KMS-11 (cell line): ENCODE results near the gene BTN1A1.

Source experiments
- H2AFZ ChIP-seq: fragments of 200-600 bp; sonication (generic); 2 replicates; pipeline ENCODE4 v1.6.1; 2016; ENCODE audit warnings: antibody characterized with exemption, mixed run types, low read depth
- H3K27ac ChIP-seq: fragments of 200-600 bp; sonication (generic); 2 replicates; pipeline ENCODE4 v1.6.1; 2016; ENCODE audit warnings: mild to moderate bottlenecking, mixed run types
- H3K27me3 ChIP-seq: fragments of 200-600 bp; sonication (generic); 2 replicates; pipeline ENCODE4 v1.6.1; 2017; ENCODE audit warnings: mild to moderate bottlenecking, low read depth, mixed run types, moderate library complexity; ENCODE audit not compliant: insufficient read depth
- H3K36me3 ChIP-seq: fragments of 200-600 bp; sonication (generic); 2 replicates; pipeline ENCODE4 v1.6.1; 2017; ENCODE audit warnings: mild to moderate bottlenecking, mixed run types; ENCODE audit not compliant: insufficient read depth
- H3K4me1 ChIP-seq: fragments of 200-600 bp; sonication (generic); 2 replicates; pipeline ENCODE4 v1.6.1; 2016; ENCODE audit warnings: mild to moderate bottlenecking, low read depth, mixed run types; ENCODE audit not compliant: poor library complexity, severe bottlenecking
- H3K4me2 ChIP-seq: fragments of 200-600 bp; sonication (generic); 2 replicates; pipeline ENCODE4 v1.7.0; 2016; ENCODE audit warnings: mild to moderate bottlenecking, mixed run types
- H3K4me3 ChIP-seq: fragments of 200-600 bp; sonication (generic); IDR thresholded peaks from 2 replicates; pipeline ENCODE4 v1.6.1; 2017; ENCODE audit warnings: low read depth, low read length, mixed read lengths; ENCODE audit not compliant: insufficient read depth
- H3K79me2 ChIP-seq: fragments of 200-600 bp; sonication (generic); 2 replicates; pipeline ENCODE4 v1.6.1; 2016; ENCODE audit warnings: low read depth, mixed run types; ENCODE audit not compliant: insufficient read depth
- H3K9ac ChIP-seq: fragments of 200-600 bp; sonication (generic); 2 replicates; pipeline ENCODE4 v1.6.1; 2016; ENCODE audit warnings: mild to moderate bottlenecking, mixed run types
- H4K20me1 ChIP-seq: fragments of 200-600 bp; sonication (generic); 2 replicates; pipeline ENCODE4 v1.6.1; 2016; ENCODE audit warnings: mild to moderate bottlenecking, mixed run types; ENCODE audit not compliant: insufficient read depth
- TF ChIP-seq, protein P1 (sequence below): fragments of 200-600 bp; sonication (generic); conservative IDR thresholded peaks from 2 replicates; pipeline ENCODE4 v1.6.1; 2017; ENCODE audit warnings: low read depth, mild to moderate bottlenecking, antibody characterized with exemption, low read length, moderate library complexity, mixed read lengths

Gene BTN1A1

GRCh38 chr6:26483727-26484126 is 16.4 kb upstream of the BTN1A1 start:
- Histone ChIP-seq H2AFZ (no peak overlapping the region), H3K27me3 (no peaks in the 10 kb centered on the region), H3K79me2 (no peaks in the 10 kb centered on the region), H3K9ac (no peak overlapping the region), H3K4me3 (no peak overlapping the region), H3K4me1 (no peaks in the 10 kb centered on the region), H4K20me1 (no peaks in the 10 kb centered on the region), H3K27ac (no peak overlapping the region), H3K36me3 (no peaks in the 10 kb centered on the region), H3K4me2 (no peak overlapping the region)
- TF ChIP-seq, protein P1, sequence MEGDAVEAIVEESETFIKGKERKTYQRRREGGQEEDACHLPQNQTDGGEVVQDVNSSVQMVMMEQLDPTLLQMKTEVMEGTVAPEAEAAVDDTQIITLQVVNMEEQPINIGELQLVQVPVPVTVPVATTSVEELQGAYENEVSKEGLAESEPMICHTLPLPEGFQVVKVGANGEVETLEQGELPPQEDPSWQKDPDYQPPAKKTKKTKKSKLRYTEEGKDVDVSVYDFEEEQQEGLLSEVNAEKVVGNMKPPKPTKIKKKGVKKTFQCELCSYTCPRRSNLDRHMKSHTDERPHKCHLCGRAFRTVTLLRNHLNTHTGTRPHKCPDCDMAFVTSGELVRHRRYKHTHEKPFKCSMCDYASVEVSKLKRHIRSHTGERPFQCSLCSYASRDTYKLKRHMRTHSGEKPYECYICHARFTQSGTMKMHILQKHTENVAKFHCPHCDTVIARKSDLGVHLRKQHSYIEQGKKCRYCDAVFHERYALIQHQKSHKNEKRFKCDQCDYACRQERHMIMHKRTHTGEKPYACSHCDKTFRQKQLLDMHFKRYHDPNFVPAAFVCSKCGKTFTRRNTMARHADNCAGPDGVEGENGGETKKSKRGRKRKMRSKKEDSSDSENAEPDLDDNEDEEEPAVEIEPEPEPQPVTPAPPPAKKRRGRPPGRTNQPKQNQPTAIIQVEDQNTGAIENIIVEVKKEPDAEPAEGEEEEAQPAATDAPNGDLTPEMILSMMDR: no peak

DNA sequence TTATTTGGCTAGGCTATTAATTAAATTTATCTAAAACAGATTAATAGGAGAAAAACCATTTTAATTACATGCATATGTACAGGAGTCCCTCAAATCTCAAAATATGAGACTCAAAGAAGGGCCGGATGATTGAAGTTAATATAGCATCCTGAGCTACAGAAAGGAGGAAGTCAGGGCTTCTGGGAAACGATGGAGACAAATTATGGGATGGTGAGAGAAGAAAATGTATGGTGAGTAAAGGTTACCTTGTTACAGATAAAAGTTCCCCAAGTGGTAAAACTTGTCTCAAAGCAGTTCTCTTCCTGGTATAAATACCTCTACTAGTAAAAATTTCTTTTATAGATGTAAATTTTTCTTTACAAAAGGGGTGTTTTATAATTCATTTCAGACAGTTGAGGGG is 15.9 kb upstream of the BTN1A1 start:
- Histone ChIP-seq H4K20me1 (no peaks in the 10 kb centered on the region), H3K36me3 (no peaks in the 10 kb centered on the region), H3K4me3 (no peak overlapping the region), H3K27ac (no peak overlapping the region), H3K4me1 (no peaks in the 10 kb centered on the region), H3K27me3 (no peaks in the 10 kb centered on the region), H3K4me2 (no peak overlapping the region), H3K9ac (no peak overlapping the region), H2AFZ (no peak overlapping the region), H3K79me2 (no peaks in the 10 kb centered on the region)
- TF ChIP-seq, protein P1: no peak

DNA sequence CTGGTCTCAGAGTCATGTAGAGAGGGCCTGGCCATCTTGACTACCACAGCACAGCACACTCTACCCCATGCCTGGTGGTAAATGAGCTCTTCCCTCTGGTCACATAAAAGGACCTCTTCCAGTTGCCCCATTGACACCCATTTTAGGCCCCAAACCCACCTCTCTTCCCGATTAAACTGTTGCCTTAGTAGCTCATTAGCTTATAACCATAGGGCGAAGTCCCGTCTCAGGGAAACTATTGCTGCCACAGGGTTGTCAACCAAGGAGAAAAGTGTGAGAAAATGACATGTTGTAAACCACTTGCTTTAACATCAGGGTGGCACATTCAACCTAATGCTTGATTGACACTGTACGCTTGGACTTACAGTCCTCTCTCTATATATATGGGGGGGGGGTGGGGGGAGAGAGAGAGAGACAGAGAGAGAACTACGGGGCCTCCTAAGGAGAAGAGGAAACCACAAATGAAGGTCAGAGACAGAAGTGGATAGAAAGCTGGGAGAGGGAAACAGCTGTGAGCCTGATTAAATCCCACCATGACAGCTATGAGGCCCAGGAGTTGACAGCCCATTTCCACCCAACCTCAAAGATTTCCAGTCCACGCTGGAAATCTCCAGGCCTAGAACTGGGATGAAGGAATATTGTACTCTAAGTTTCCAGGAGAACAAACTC is 14.9 kb upstream of the BTN1A1 start:
- no peaks in the 10 kb centered on the region for H3K36me3 ChIP-seq
- H3K4me1 ChIP-seq: no peaks in the 10 kb centered on the region
- no peak overlapping the region for H2AFZ ChIP-seq
- H3K27me3 ChIP-seq: no peaks in the 10 kb centered on the region
- no peak overlapping the region for H3K27ac ChIP-seq
- no peak overlapping the region for H3K4me3 ChIP-seq
- H3K4me2 ChIP-seq: no peak overlapping the region
- H3K9ac ChIP-seq: no peak overlapping the region
- no peaks in the 10 kb centered on the region for H4K20me1 ChIP-seq
- no peaks in the 10 kb centered on the region for H3K79me2 ChIP-seq
- TF ChIP-seq, protein P1: no peak

GRCh38 chr6:26486358-26486757 is 13.7 kb upstream of the BTN1A1 start:
- TF ChIP-seq, protein P1: no peak
- no peak overlapping the region for H3K27ac ChIP-seq
- no peak overlapping the region for H3K4me2 ChIP-seq
- no peak overlapping the region for H3K9ac ChIP-seq
- H3K4me3 ChIP-seq: no peak overlapping the region
- H3K4me1 ChIP-seq: no peaks in the 10 kb centered on the region
- H4K20me1 ChIP-seq: no peaks in the 10 kb centered on the region
- H2AFZ ChIP-seq: no peak overlapping the region
- no peaks in the 10 kb centered on the region for H3K79me2 ChIP-seq
- no peaks in the 10 kb centered on the region for H3K36me3 ChIP-seq
- no peaks in the 10 kb centered on the region for H3K27me3 ChIP-seq
